SK-N-SH treated with all-trans-retinoic acid at 6 μM for 48 hours (cell line): ENCODE measurements around the gene AKR1D1.

Source experiments
- ARNTL ChIP-seq: fragments of 450-650 bp; formaldehyde crosslinking; IDR thresholded peaks from 2 replicates; pipeline ENCODE4 v1.5.0; 2020; ENCODE audit warnings: low read depth, mild to moderate bottlenecking, moderate library complexity, borderline replicate concordance
- ISL1 ChIP-seq: fragments of 250-450 bp; sonication (Bioruptor Pico); IDR thresholded peaks from 2 replicates; pipeline ENCODE4 v2.1.2; 2022; ENCODE audit warnings: mild to moderate bottlenecking, moderate library complexity
- OSR1 ChIP-seq: fragments of 250-450 bp; sonication (Bioruptor Pico); IDR thresholded peaks from 2 replicates; pipeline ENCODE4 v1.8.0; 2022; ENCODE audit warnings: moderate library complexity, mild to moderate bottlenecking, inconsistent platforms
- PPARA ChIP-seq: fragments of 250-450 bp; sonication (Bioruptor Pico); IDR thresholded peaks from 2 replicates; pipeline ENCODE4 v1.5.0; 2020; ENCODE audit warnings: mild to moderate bottlenecking, borderline replicate concordance
- TCF4 ChIP-seq: fragments of 250-450 bp; sonication (Bioruptor Pico); IDR thresholded peaks from 2 replicates; pipeline ENCODE4 v1.8.0; 2021; ENCODE audit warnings: mild to moderate bottlenecking, moderate library complexity, borderline replicate concordance

- no peak for TF ChIP-seq PPARA (CRISPR knock-in tag)
- TF ChIP-seq ISL1 (CRISPR knock-in tag) = no peak
- no peak for TF ChIP-seq ARNTL
- no peak for TF ChIP-seq OSR1 (CRISPR knock-in tag)
- no peak for TF ChIP-seq TCF4 (CRISPR knock-in tag)
Measured at GRCh38 chr7:138097064-138097741, 20.9 kb downstream of the AKR1D1 start.
